GM23338 (cell line): ENCODE measurements around the gene MATCAP1.

Experiments
- CTCF ChIP-seq, 2 experiments: fragments of 200-600 bp in 1 of 2; sonication (generic) in 1 of 2; conservative IDR thresholded peaks; 2 replicates each; pipeline versions ENCODE4 v1.5.1 to v1.6.1; 2016 to 2017; ENCODE audit warnings: antibody characterized with exemption in 2 of 2, low read depth in 2 of 2, mild to moderate bottlenecking in 2 of 2, moderate library complexity in 1 of 2
- EZH2 ChIP-seq: fragments of 200-600 bp; sonication (generic); IDR thresholded peaks from one replicate; pipeline ENCODE4 v1.8.0; 2017; ENCODE audit warnings: antibody characterized with exemption, mild to moderate bottlenecking, low read depth; ENCODE audit not compliant: unreplicated experiment
- STAT1 ChIP-seq: IDR thresholded peaks from one replicate; pipeline ENCODE4 v1.6.1; 2016; ENCODE audit warnings: antibody characterized with exemption; ENCODE audit not compliant: unreplicated experiment

GRCh38 chr16:67197704-67198103 lies 13.9 kb upstream of the MATCAP1 start:
- no peak for TF ChIP-seq CTCF (conservative IDR thresholded peaks at IDR 0.05; ENCODE audit: low read depth in 2 of 2)
- TF ChIP-seq STAT1, result no peak
- TF ChIP-seq EZH2, result no peak
